ENCODE data around the gene DTNB. TPM values are rescaled to one million over a fixed set of nuclear protein-coding genes. Genes with fewer than 3 reads are reported as not detected.

DTNB gene
- total and polyA plus RNA-seq, 2 donors (not counting 1 experiment from before 2014, with no cell fraction given) = 25.7 to 37.3 TPM

- H3K9ac ChIP-seq (ENCODE audit: low read length) = no peak overlapping the region
- ATAC-seq (ENCODE audit: low read depth) = no peak
- no peaks in the 10 kb centered on the region for H3K36me3 ChIP-seq (replicated peaks in 1 of 2; ENCODE audit: control extremely low read depth in 1 of 2, control insufficient read depth in 1 of 2, extremely low read depth in 1 of 2, insufficient read depth in 2 of 2, low read length in 1 of 2)
- 75% methylated on average over 7 of the region's 10 CpGs for WGBS (ENCODE audit: insufficient coverage)
- H3K4me3 ChIP-seq (ENCODE audit: control extremely low read depth in 1 of 5, extremely low read depth in 1 of 5, insufficient read depth in 1 of 5, low read depth in 2 of 5, low read length in 4 of 5) = no peak overlapping the region
- Mint-ChIP-seq H3K4me3 (no peak overlapping the region), H3K9me3 (ENCODE audit: insufficient read depth) (no peaks in the 10 kb centered on the region), H3K4me1 (peaks cover 34% of the 10 kb centered on the region), H3K27ac (no peak overlapping the region), H3K27me3 (no peaks in the 10 kb centered on the region)
- H3K9me3 ChIP-seq (ENCODE audit: control extremely low read depth in 1 of 3, control insufficient read depth in 2 of 3, insufficient read depth in 1 of 3, low read length in 2 of 3) = peaks cover 0 to 7% (median 0%) of the 10 kb centered on the region in 3 donors
- no peaks in the 10 kb centered on the region for H4K20me1 ChIP-seq (ENCODE audit: control insufficient read depth, insufficient read depth, low read length, poor library complexity, severe bottlenecking)
- H2AFZ ChIP-seq (ENCODE audit: insufficient read depth, low read depth, low read length, poor library complexity, severe bottlenecking) = no peak overlapping the region
- no peak overlapping the region for H3K27ac ChIP-seq (ENCODE audit: low read length in 2 of 2)
- H3K4me2 ChIP-seq (replicated peaks; ENCODE audit: low read depth, low read length, poor library complexity, severe bottlenecking) = no peak overlapping the region
- H3K4me1 ChIP-seq (ENCODE audit: control insufficient read depth in 2 of 2, insufficient read depth in 2 of 2, low read length in 2 of 2) = peaks cover 31 to 41% of the 10 kb centered on the region in 2 donors
- POLR2A ChIA-PET = no interaction called here
- no peaks in the 10 kb centered on the region for H3K27me3 ChIP-seq (replicated peaks in 1 of 4; ENCODE audit: control extremely low read depth in 1 of 4, control insufficient read depth in 3 of 4, insufficient read depth in 4 of 4, low read length in 3 of 4)
- H3K79me2 ChIP-seq (ENCODE audit: control insufficient read depth, insufficient read depth, low read length) = peaks cover 5% of the 10 kb centered on the region
- intact Hi-C loops (cut with micrococcal nuclease) = no loop called here
- CTCF ChIA-PET = interaction anchor here (0.9 to 4.3 kb wide), 2 partner anchors 15 to 69 kb away, joined by 3 to 109 read pairs; no protein-coding TSS in a partner anchor
- TF ChIP-seq EZH2 (IDR thresholded peaks at IDR 0.05; ENCODE audit: borderline replicate concordance, insufficient read depth, low read depth, low read length, poor library complexity, severe bottlenecking) (no peak), CTCF (IDR thresholded peaks at IDR 0.05) (no peak)
- peak; percentile 18 for DNase-seq
These were observed 294.5 kb downstream of the DTNB start for GRCh38 chr2:25378731-25379490.

- TF ChIP-seq EZH2 (IDR thresholded peaks at IDR 0.05; ENCODE audit: borderline replicate concordance, insufficient read depth, low read depth, low read length, poor library complexity, severe bottlenecking) = no peak
- Histone ChIP-seq H3K4me3 (ENCODE audit: control extremely low read depth in 1 of 5, extremely low read depth in 1 of 5, insufficient read depth in 1 of 5, low read depth in 2 of 5, low read length in 4 of 5) (no peak overlapping the region), H3K79me2 (ENCODE audit: control insufficient read depth, insufficient read depth, low read length) (peaks cover 5% of the 10 kb centered on the region), H3K27ac (ENCODE audit: low read length in 2 of 2) (peak overlapping the region; percentile 80 to 87), H3K4me2 (replicated peaks; ENCODE audit: low read depth, low read length, poor library complexity, severe bottlenecking) (peak overlapping the region; percentile 77), H3K9me3 (ENCODE audit: control extremely low read depth in 1 of 3, control insufficient read depth in 2 of 3, insufficient read depth in 1 of 3, low read length in 2 of 3) (peaks cover 0 to 7% (median 0%) of the 10 kb centered on the region in 3 donors), H3K4me1 (ENCODE audit: control insufficient read depth in 2 of 2, insufficient read depth in 2 of 2, low read length in 2 of 2) (peaks cover 31 to 41% of the 10 kb centered on the region in 2 donors), H3K36me3 (replicated peaks in 1 of 2; ENCODE audit: control extremely low read depth in 1 of 2, control insufficient read depth in 1 of 2, extremely low read depth in 1 of 2, insufficient read depth in 2 of 2, low read length in 1 of 2) (no peaks in the 10 kb centered on the region), H2AFZ (ENCODE audit: insufficient read depth, low read depth, low read length, poor library complexity, severe bottlenecking) (no peak overlapping the region), H4K20me1 (ENCODE audit: control insufficient read depth, insufficient read depth, low read length, poor library complexity, severe bottlenecking) (no peaks in the 10 kb centered on the region), H3K9ac (ENCODE audit: low read length) (no peak overlapping the region), H3K27me3 (replicated peaks in 1 of 4; ENCODE audit: control extremely low read depth in 1 of 4, control insufficient read depth in 3 of 4, insufficient read depth in 4 of 4, low read length in 3 of 4) (no peaks in the 10 kb centered on the region)
- ATAC-seq (ENCODE audit: low read depth) (no peak), DNase-seq (peak; percentile 28)
- CTCF ChIA-PET = interaction anchor here (0.9 to 4.3 kb wide), 10 partner anchors 9 to 143 kb away, joined by 3 to 109 read pairs (median 7); no protein-coding TSS in a partner anchor
- no peaks in the 10 kb centered on the region for H3K9me3 Mint-ChIP-seq (ENCODE audit: insufficient read depth)
- 95% methylated on average over 16 of the region's 22 CpGs for WGBS (ENCODE audit: insufficient coverage)
- peaks cover 34% of the 10 kb centered on the region for H3K4me1 Mint-ChIP-seq
- peak overlapping the region; percentile 92 for H3K27ac Mint-ChIP-seq
- POLR2A ChIA-PET = no interaction called here
- peak overlapping the region; percentile 78 for H3K4me3 Mint-ChIP-seq
- no peaks in the 10 kb centered on the region for H3K27me3 Mint-ChIP-seq
- intact Hi-C loops (cut with micrococcal nuclease) = loop anchor here (1.0 to 2.0 kb wide), 9 partner anchors 16 to 189 kb away; no protein-coding TSS in a partner anchor
These were observed 295.5 kb downstream of the DTNB start for GRCh38 chr2:25377822-25378421.

Measured in B cell (primary cell).